HepG2 (cell line): ENCODE measurements around the gene PACS1. TPM values are rescaled to one million over a fixed set of nuclear protein-coding genes. Genes with fewer than 3 reads are reported as not detected.

Source experiments
- ATF3 ChIP-seq: sonication (generic); formaldehyde crosslinking; IDR thresholded peaks from 2 replicates; pipeline ENCODE4 v1.4.0; 2020; ENCODE audit warnings: missing genetic modification reagents
- GPBP1L1 ChIP-seq: sonication (generic); formaldehyde crosslinking; IDR thresholded peaks from 2 replicates; pipeline ENCODE4 v1.5.0; 2020; ENCODE audit warnings: mild to moderate bottlenecking, missing genetic modification reagents
- JARID2 ChIP-seq: sonication (generic); formaldehyde crosslinking; IDR thresholded peaks from 2 replicates; pipeline ENCODE4 v1.8.1; 2023; ENCODE audit warnings: missing genetic modification reagents, inconsistent platforms; ENCODE audit not compliant: insufficient replicate concordance
- KLF13 ChIP-seq: sonication (generic); formaldehyde crosslinking; IDR thresholded peaks from 2 replicates; pipeline ENCODE4 v1.4.0; 2020; ENCODE audit warnings: mild to moderate bottlenecking, missing genetic modification reagents
- MTERF4 ChIP-seq: sonication (generic); formaldehyde crosslinking; IDR thresholded peaks from 2 replicates; pipeline ENCODE4 v1.8.0; 2023; ENCODE audit warnings: mild to moderate bottlenecking, missing genetic modification reagents
- MYPOP ChIP-seq: sonication (generic); formaldehyde crosslinking; IDR thresholded peaks from 2 replicates; pipeline ENCODE4 v1.8.1; 2023; ENCODE audit warnings: mild to moderate bottlenecking, moderate library complexity, missing genetic modification reagents
- NFIB ChIP-seq: sonication (generic); formaldehyde crosslinking; IDR thresholded peaks from 2 replicates; pipeline ENCODE4 v1.9.0; 2021; ENCODE audit warnings: missing genetic modification reagents, mild to moderate bottlenecking, borderline replicate concordance
- NPAS2 ChIP-seq: sonication (generic); formaldehyde crosslinking; IDR thresholded peaks from 2 replicates; pipeline ENCODE4 v1.8.0; 2022; ENCODE audit warnings: mild to moderate bottlenecking, missing genetic modification reagents, borderline replicate concordance
- NR3C1 ChIP-seq: sonication (generic); formaldehyde crosslinking; IDR thresholded peaks from 2 replicates; pipeline ENCODE4 v1.4.0; 2020; ENCODE audit warnings: missing genetic modification reagents
- RARA ChIP-seq: IDR thresholded peaks from 2 replicates; pipeline ENCODE4 v1.6.1; 2016; ENCODE audit warnings: missing genetic modification reagents, missing compliant biosample characterization
- RBAK ChIP-seq: sonication (generic); formaldehyde crosslinking; IDR thresholded peaks from 2 replicates; pipeline ENCODE4 v1.5.1; 2020; ENCODE audit warnings: mild to moderate bottlenecking, missing genetic modification reagents
- RERE ChIP-seq: IDR thresholded peaks from 2 replicates; pipeline ENCODE4 v1.6.1; 2016; ENCODE audit warnings: low read depth, missing genetic modification reagents, missing compliant biosample characterization
- RFXAP ChIP-seq: sonication (generic); formaldehyde crosslinking; IDR thresholded peaks from 2 replicates; pipeline ENCODE4 v1.4.0; 2020; ENCODE audit warnings: missing genetic modification reagents, borderline replicate concordance
- RORA ChIP-seq: sonication (generic); formaldehyde crosslinking; IDR thresholded peaks from 2 replicates; pipeline ENCODE4 v1.5.0; 2020; ENCODE audit warnings: mild to moderate bottlenecking, missing genetic modification reagents, moderate library complexity
- SIN3A ChIP-seq: IDR thresholded peaks from 2 replicates; pipeline ENCODE4 v1.6.1; 2011; ENCODE audit warnings: low read depth, mild to moderate bottlenecking, control low read depth, low read length, borderline replicate concordance
- ZFP36L1 ChIP-seq: sonication (generic); formaldehyde crosslinking; IDR thresholded peaks from 2 replicates; pipeline ENCODE4 v1.8.0; 2022; ENCODE audit warnings: mild to moderate bottlenecking, missing genetic modification reagents, moderate library complexity
- ZNF546 ChIP-seq: sonication (generic); formaldehyde crosslinking; conservative IDR thresholded peaks from 2 replicates; pipeline ENCODE4 v1.8.1; 2023; ENCODE audit warnings: mild to moderate bottlenecking, missing genetic modification reagents
- ZNF841 ChIP-seq: sonication (generic); formaldehyde crosslinking; IDR thresholded peaks from 2 replicates; pipeline ENCODE4 v1.8.1; 2023; ENCODE audit warnings: missing genetic modification reagents, borderline replicate concordance
- polyA plus RNA-seq, 8 experiments: library from polyadenylated mRNA; depleted of rRNA in 3 of 8; stranded (reverse) in 7 of 8; unstranded in 1 of 8; fragments of >200 nt; fragmentation: Illumina TruSeq in 4 of 8; extraction: Trizol in 4 of 8; gene quantifications; 2 replicates each; pipeline versions ENCODE4 v1.2.1 to v1.2.3, GENCODE V29; 2011 to 2016; ENCODE audit warnings: low read depth in 4 of 8, missing spikeins in 1 of 8, mixed read lengths in 1 of 8; ENCODE audit not compliant: insufficient read depth in 1 of 8
- total RNA-seq, 5 experiments: library from RNA; depleted of rRNA; stranded (reverse); fragments of >200 nt; fragmentation: Illumina TruSeq; extraction: Trizol; gene quantifications; 2 replicates each; pipeline ENCODE4 v1.2.3, GENCODE V29; 2016; ENCODE audit warnings: low read depth in 1 of 5

PACS1 gene
- total and polyA plus RNA-seq, 2 of the 13 experiments (the other 11 are each of a cell fraction or from before 2014, with no cell fraction given) = 7.6 to 8.6 TPM

- no peak for TF ChIP-seq KLF13 (CRISPR knock-in tag)
- TF ChIP-seq NFIB (CRISPR knock-in tag) = no peak
- no peak for TF ChIP-seq RORA (CRISPR knock-in tag)
- peak; percentile 59; the same call in 1 of the 2 replicates for TF ChIP-seq ZNF546 (CRISPR knock-in tag)
- TF ChIP-seq RFXAP (CRISPR knock-in tag) = peak; percentile 94; the same call in 1 of the 2 replicates
- no peak for TF ChIP-seq NR3C1
- no peak for TF ChIP-seq ZNF841 (CRISPR knock-in tag)
- no peak for TF ChIP-seq RERE (CRISPR knock-in tag)
- TF ChIP-seq ZFP36L1 (CRISPR knock-in tag) = no peak
- TF ChIP-seq NPAS2 (CRISPR knock-in tag) = no peak
- TF ChIP-seq SIN3A = peak; percentile 66; the same call in 1 of the 2 replicates
- TF ChIP-seq GPBP1L1 (CRISPR knock-in tag) = no peak
- TF ChIP-seq JARID2 (CRISPR knock-in tag) = peak; percentile 17
- no peak for TF ChIP-seq RBAK (CRISPR knock-in tag)
- no peak for TF ChIP-seq RARA
- peak; percentile 58; the same call in 1 of the 2 replicates for TF ChIP-seq MYPOP
- no peak for TF ChIP-seq MTERF4 (CRISPR knock-in tag)
- peak; percentile 70 for TF ChIP-seq ATF3 (CRISPR knock-in tag)
These were observed 218.8 kb downstream of the PACS1 start, which contains the start of gene YIF1A (continued) for GRCh38 chr11:66288671-66289547.
